HuH-7.5 (cell line): Measurements from ENCODE around the gene SAC3D1.
A peak's percentile ranks its signal among the peaks of the same experiment; 100 is the strongest.

Source experiments
- DNase-seq: peaks from one replicate; pipeline ENCODE4 v3.0.0; 2011; ENCODE audit warnings: low spot score

The SAC3D1 gene

DNA sequence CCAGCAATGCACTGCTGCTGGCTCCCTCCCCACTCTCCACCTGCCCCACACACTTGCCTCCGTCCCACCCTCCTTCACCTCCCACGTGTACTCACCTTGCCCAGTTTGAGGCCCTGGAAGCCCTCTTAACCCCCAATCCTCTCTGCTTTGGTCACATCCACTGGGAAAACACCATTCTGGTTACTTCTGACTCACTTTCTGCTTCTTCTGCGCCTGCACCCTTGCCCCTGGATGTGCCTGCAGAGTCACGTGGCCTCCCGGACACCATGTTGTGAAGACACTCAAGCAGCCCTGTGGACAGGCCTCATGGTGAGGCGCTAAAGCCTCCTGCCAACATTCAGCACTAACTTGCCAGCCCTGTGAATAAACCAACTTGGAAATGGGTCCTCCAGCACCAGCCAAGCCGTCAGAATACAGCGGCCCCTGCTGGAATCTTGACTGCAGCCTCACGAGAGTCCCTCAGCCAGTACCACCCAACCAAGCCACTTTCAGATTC lies 20.0 kb downstream of the SAC3D1 start:
- DNase-seq: no peak

DNA sequence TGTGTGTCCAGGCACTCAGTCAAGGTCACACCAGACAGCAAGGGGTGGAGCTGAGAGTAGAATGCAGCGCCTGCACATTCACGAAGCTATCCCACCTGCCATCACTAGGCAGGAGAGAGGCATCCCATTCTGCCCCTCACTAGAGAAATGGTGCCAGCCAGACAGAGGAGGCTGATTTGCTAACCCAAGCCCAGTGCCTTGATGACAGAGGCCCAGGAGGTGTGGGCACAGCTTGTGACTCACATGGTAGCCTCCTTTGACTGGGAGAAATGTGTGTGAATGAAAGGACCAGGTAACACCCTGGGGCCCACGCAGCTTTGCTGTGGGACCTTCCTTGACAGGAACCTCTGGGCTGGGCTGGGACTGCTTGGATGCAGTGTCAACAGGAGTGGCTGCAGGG lies 22.5 kb downstream of the SAC3D1 start:
- no peak for DNase-seq

DNA sequence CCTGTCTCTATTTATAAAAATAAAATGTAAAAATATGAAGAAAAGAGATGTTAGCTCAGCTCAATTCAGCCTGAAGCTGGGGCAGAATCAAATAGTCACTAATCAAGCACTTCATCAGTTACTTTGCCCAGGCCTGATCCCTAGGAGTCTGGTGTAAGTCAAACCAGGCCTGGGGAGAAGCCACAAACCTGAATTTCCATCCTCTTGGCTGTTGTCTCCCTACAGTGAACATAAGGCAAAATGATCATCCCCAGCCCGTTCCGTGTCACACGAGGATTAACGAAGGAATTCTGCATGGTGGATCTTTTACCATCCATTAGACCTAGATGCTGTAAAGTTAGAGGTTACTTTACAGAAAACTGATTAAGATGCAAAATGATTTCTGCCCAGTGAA lies 23.8 kb downstream of the SAC3D1 start:
- no peak for DNase-seq

DNA sequence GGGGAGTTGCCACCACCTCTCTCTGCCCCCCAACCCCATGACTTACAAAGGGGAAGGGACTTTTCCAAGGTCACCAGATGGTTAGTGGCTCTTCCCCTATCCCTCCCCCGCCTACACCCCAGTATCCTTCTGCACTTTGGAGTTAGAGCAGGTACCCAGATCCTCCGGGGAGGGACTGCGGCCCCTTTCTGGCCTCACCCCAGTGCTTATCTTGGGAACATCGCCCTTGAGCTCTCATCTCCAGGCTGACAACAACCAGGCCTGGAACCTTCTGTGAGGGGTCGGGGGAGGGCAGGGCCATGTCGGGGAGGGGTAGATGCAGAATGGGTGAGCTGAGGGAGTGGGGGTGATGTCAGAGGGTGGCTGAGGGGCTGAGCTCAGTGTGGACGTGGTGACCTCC lies 24.8 kb downstream of the SAC3D1 start:
- DNase-seq: no peak

DNA sequence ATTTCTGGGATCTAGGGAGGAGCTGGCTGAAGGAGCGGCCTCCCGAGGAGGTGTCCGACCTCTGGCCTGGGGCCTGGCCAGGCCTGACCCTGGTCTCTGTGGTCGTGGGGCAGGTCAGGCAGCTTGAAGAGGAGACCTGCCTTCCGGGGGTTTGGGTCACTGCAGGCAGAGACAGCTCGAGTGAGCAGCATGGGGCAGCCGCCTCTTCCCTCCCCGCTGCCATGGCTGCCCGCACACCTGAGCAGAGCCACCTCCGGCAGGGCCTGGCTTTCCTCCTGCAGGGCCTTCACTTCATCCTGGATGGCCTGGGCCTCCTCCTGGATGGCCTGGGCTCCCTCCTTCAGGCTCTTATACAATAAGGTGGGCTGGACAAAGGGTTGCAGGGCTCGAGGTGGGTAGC lies 25.3 kb downstream of the SAC3D1 start:
- no peak for DNase-seq

DNA sequence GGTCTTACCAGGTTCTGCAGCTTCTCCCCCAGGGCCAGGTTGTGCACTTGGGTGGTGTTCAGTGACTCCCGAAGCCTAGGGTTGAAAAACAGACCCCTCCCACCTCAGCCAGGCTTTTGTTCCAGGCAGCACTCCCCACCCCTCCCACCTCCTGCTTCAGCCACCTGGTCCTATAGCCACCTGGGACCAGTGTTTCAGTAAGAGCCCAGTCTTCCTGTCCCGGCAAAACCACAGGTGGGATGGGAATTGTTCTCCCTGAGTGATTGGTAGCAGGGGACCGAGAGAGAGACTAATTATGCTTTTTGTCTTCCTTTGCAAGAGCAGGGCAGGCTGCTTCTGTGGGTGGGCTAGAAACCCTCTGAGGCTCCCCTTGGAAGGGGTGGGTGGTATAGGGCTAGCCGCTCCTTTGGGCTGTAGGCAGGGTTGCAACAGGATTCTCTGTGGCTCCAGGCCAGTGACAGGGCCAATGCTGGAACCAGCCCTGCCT lies 25.8 kb downstream of the SAC3D1 start:
- DNase-seq: no peak

DNA sequence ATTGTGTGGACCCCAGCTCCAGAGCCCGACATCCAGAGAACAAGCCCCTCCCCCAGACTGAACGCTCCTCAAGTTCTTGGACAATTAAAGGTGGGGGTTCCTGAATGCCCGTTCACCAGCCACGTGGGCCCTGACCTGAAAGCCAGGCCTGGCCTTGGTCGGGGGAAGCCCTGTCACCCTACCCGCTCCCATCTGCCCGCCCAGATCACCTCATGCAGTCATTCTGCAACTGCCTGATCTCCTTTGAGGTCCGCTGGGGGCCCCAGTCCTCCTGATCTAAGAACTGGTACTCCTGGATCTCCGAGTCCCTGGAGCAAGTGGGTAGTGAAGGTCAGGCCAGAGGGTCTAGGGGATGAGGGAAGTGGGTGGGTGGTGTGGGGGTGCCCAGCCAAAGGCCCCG lies 26.4 kb downstream of the SAC3D1 start:
- DNase-seq: no peak

DNA sequence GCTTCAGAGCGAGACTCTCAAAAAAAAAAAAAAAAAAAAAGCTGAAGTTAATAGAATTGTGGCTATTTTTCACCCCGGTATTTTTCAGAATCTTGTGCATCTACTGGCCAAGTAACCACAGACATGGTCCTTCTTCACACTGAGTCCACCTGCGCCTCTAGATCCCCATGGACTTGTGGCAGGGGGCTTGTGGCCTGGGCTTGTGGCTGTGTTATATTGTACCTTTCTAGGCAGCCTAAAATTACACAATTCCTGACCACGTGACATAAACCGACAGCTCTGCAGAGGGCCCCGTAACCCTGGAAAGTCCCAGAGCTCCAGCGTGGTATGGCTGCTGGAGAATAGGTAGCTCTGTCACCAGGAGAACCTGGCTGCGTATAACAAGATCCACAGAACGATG lies 28.2 kb downstream of the SAC3D1 start:
- DNase-seq: no peak

DNA sequence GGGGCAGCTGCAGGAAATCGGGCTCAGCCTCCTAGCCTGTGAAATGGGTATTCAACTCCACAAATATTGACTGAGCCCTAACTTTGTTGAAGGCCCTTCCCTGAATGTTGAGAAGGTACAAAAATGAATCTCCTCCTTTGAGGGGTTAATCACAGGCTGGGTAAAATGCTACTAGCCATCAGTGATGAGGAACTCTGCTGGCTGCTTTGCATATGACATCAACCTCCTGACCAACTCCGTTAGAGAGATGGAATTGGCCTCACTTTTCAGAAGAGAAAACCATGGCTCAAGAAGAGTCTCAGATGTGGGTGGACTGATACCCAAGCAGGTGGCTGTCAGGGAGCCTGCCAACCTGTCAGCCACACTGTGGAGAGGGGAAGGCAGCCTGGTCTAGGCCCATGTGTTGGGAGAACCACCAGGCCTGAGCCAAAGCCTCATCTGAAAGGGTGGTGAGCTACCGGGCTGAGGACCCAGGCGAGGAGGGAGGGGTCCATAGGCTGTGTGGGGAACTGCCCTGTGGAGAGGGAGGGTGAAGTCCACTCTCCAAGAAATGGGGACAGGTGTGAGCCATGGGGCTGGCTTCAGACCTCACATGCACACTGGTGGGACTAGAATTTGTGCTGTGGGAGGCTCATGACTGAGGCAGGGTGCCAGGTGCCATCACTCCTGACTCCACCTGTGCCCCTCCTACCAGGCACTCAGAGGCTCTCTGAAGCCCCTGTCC lies 31.1 kb downstream of the SAC3D1 start:
- no peak for DNase-seq

DNA sequence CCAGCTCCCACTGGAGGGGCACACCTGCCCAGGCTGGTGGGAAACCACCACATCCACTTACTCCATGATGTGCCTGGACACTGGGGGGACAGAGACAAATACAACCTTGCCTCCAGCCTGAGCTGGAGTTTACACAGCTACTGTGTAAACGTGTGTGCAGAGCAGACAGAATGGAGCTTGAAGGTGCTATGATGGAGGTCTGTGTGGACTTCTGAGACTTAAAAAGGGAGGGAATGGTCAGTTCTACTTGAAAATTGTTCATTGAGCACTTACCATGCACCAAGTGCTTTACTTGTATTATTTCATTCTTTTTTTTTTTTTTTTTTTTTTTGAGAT lies 31.6 kb downstream of the SAC3D1 start:
- DNase-seq: no peak

DNA sequence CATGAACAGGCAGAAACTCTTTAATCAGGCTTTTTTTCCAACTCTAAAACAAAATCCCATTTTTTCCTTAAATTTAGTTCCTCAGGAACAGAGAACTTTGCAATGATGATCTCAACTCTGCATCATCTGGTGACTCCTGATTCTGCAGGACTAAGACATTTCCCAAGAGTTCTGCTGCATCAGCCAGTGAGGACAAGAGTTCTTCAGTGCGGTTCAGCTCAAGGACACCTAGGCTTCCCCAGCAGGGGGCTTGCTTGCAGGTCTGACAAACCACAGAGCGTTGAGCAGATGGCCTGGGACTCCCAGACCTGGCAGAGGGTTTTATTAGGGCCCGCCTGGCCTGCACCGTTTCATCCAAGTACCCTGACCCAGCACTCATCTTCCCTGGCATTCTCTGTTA lies 36.4 kb downstream of the SAC3D1 start:
- no peak for DNase-seq

DNA sequence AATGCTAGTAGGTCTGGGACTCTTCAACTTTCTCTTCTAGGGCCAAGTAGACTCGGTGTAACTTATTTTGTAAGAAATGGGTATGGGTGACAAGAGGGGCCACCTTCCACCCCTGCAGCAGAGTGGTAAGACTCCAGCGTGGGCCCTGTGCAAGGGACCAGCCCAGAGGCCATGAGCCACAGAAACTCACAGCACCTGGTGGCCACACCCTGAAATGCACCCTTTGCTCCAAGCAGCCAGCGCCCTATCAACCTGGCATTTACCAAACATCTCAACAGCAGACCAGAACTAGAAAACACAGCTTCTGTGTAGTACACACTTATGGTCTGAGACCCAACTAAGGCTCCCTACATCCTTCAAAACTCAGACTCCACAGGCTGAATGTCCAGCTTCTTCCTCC lies 37.1 kb downstream of the SAC3D1 start:
- DNase-seq: peak; percentile 62

DNA sequence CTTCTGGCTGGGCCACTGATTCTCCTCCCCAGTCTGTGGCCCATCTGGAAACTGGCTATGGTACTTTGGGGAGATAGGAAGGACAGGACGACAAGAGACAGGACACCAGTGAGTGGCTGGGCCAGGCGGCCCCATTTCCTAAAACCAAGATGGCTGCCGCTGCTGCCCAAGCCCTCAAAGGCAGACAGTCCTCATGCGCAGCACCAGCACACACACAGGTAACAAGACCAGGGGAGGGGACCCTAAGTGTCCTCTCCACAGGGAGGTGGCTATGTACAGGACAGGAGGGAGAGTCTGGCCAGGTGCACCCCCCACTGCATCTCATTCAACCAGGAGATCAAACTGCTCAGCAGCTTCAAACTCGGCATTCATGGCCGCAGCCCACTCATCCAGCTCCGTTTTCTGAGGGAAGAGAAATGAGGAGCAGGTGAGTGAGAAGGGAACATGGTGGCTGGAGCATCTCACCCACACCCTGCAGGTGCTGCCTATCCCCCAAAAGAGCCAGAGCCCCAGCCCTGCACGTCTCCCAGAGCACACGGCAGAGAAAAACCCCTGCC lies 37.9 kb downstream of the SAC3D1 start:
- no peak for DNase-seq

DNA sequence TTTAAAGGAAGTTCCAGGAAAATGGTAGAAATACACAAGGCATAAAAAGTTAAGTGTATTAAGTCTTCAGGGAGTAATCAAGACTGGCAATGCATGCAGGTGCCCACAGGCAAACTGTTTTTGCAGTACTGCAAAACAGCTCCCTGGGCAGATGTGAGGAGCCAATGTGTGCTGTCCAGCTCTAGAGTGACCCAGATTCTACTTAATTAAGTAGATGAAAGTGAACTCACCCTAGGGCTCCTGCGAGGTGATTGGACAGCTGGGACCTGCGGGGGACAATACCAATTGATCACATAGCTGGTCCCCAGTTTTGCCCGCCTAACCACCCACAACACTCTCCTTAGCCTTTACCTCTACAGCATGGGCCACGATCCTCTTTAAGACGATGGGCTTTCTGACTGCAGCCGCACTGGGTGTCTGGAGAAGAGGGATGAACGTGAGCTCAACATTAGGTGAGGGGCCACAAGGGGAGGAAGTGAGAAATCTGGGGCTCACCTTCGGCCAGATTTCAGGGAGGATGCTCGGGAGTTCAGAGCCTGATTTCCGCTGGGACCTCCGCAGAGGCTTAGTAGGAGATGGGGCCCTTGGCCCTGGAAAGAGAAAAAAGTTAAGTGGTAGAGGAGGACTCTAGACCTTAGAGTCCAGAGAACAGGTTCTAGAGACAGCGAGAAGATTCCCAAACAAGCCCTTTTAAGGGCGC lies 42.3 kb downstream of the SAC3D1 start:
- no peak for DNase-seq

DNA sequence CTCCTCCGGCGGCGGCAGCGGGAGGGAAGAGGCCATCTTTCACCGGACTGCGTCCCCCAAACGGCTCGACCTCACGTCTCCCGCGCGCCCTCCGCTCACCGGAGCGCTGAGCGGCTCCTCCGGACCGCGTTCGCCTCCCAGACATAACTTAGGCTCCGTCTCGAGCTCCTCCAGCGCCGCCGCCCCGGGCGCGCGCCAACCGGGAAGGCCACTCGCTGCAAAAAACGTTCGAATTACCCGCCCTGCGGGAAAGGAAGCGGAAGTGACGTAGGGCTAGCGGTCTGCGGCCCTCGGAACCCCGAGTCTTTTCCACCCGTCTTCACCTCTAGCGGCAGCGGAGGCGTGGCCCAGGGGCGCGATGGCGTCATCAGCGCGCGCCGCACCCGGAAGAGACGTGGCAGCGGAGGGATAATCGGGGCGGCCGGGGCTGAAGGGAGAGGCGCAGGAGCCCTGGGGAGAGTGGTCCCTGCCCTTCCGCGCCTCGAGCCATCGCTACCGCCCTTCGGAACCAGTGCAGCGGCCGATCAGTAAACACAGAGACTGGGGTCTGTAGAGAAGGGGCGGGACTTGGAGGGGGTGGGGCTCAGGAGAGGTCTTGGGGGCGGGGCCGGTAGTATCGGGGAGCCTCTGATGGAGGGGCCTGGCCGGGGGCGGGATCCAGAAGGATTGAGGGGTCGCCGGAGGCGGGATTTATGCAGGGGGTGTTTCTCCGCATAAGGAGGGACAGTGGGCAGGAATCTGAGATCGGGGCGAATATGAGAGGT lies 43.0 kb downstream of the SAC3D1 start, which contains the start of the genes CDCA5 and ZFPL1:
Gene CDCA5, minus strand, starts transcription at position 207 of the 764 bp plus-strand sequence. Its CDS starts 62 bp downstream, at position 145.
Gene ZFPL1, plus strand, starts transcription at position 389 of the 764 bp plus-strand sequence. CDS start 477 bp downstream, outside the sequence.
- DNase-seq: peak; percentile 89

DNA sequence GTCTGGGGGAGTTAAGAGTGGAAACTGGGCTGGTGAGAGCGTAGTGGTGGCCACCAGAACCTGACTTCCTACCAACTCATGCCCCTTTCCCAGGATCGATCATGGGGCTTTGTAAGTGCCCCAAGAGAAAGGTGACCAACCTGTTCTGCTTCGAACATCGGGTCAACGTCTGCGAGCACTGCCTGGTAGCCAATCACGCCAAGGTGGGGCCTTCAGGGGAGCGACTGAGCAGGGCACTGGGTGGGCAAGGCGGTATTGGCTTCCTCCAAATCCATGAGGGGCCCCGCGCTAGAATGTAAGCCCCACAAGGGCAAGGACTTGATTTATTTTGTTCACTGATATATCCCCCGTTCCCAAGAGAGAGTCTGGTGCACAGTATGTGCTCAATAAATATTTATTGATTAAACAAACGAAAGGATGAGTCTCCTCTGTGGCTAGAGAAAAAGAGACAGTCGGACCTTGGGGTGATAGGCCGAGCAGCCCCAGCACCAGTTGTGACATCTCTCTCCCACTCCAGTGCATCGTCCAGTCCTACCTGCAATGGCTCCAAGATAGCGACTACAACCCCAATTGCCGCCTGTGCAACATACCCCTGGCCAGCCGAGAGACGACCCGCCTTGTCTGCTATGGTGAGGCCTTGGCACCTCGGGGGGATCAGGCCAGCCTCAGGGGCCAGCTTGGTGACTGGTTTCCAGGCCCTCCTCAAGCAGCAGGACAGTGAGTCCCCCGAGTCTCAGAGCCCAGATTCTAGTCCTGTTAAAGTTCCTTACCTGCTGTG lies 43.8 kb downstream of the SAC3D1 start:
- DNase-seq: no peak

DNA sequence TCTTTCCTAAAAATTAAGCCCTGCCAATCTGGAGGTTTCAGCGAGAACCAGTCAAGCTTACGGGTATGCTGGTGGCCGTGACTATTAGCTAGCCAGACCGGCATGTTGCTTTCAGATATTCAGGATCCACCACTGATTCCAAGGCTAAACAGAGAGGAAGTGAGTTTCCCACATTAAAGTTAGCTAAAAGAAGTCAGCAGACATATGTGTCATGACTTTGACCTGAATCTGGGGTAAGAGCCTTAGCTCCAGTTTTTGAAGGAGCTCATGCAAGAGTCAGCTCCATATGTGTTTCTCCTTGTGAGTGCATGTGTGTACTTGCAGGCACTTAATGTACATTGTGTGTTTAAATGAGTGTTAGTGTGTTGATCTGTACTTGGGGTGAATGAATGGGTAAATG lies 44.4 kb downstream of the SAC3D1 start:
- no peak for DNase-seq

DNA sequence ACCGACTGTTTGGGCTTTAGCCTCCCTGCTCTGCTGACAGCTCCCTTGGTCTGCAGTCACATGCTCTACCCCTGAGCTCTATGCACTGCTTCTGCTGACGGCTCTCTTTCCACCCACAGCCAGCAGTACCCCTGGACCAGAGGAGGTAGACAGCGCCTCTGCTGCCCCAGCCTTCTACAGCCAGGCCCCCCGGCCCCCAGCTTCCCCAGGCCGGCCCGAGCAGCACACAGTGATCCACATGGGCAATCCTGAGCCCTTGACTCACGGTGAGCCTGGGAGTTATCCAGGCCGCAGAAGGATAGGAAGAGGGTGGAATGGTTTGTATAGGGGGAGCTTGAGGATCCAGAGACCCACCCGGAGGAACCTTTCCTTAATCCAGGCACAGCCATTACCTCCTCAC lies 45.8 kb downstream of the SAC3D1 start:
- DNase-seq: no peak

DNA sequence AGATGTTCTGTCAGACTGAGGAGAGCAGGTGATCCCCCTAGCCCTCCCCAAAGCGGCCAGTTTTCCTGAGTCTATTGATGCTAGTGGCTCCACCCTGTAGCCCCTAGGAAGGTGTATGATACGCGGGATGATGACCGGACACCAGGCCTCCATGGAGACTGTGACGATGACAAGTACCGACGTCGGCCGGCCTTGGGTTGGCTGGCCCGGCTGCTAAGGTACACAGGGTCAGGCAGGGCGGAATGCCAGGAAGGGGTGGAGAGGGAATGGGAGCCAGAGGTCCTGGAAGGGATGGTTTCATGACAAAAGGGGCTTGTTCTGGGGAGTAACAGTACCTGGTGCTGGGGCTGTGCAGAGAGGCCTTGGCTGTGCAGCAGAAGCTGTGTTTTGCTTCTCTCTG lies 46.2 kb downstream of the SAC3D1 start:
- DNase-seq: no peak

DNA sequence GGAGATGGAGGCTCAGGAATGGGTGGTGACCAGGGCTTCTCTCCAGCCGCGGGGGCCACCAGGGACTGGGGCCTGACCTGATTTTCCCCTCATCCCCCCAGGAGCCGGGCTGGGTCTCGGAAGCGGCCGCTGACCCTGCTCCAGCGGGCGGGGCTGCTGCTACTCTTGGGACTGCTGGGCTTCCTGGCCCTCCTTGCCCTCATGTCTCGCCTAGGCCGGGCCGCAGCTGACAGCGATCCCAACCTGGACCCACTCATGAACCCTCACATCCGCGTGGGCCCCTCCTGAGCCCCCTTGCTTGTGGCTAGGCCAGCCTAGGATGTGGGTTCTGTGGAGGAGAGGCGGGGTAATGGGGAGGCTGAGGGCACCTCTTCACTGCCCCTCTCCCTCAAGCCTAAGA lies 46.8 kb downstream of the SAC3D1 start:
- DNase-seq: no peak

DNA sequence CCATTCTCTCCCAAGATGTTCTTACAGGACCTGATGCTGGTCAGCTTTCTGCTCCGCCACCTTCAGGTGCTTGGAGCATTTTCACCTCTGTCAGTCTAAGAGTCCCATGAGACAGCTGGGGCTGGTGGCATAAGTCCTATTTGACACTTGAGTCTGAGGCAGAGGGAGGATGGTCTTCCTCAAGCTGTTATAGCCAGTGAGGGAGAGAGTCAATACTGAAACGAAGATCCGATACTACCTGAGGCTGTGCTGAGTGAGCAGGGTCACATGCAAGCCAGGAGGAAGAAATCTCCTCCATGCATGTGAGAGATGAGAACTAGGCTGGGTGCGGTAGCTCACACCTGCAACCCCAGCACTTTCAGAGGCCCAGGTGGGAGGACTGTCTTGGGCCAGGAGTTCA lies 48.6 kb downstream of the SAC3D1 start:
- no peak for DNase-seq

DNA sequence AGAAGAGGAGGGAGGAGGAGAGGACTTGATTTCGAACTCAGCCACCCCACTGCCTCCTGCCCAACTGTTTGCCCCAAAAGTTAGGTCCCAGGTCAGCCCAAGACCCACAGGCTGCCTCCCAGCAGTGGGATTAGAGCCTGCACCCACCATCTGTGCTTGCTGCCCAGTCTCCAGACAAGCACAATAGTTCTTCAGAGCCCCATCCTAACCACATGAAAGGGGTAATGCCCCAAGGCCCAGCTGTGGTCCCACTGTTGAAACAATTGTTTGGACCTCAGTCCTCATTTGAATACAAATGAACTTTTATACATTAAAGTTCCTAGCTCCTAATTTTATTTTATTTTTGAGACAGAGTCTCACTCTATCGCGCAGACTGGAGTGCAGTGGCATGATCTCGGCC lies 49.6 kb downstream of the SAC3D1 start:
- no peak for DNase-seq
